ENCODE results near the gene ZNF219. TPM values are rescaled to one million over a fixed set of nuclear protein-coding genes. Genes with fewer than 3 reads are reported as not detected.

ZNF219 gene
- total RNA-seq, 4 donors from 2014 or later = 15.2 to 54.1 (median 38.4) TPM

DNA sequence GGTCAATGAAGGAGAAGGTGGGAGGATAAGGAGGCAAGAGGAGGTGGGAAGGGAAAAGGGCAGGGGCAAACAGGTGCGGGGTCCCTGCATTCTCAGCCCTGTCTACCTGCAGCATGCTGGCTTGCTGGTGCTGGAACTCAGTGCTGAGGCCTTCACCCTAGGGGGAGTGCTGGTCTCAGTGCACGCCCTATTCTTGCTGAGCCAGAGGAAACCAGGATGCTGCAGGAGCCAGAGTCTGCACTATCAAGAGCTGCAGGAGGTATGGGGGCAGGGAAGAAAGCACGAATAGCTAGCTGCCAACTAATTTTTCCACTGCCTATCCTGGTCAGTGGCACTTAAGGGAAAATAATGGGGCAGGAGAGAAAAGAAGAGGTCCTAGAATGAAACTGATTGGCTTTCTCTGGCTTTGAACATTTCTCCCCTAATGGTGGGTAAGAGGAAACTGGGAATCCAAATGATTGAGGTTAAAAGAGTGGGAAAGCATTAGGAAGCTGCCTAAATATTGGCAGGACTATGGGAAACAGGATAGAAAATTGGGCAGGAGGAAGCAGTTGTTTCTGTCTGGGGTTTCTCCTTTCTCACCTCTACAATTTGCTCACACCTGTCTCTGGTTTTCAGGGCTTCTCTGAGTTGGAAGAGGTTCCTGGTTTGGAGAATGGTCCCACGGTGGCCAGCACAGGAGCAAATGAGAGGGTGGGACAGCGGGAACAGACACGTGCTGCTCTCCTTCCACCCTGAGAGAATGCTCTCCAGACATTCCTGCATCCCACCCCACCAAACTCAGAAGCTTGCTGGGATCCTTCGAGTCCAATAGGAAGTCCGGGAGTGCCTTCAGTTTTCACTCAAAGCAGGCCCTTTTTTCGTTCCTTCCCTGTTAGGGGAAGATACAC lies 4.3 kb upstream of the ZNF219 start:
- TF ChIP-seq, protein P1, sequence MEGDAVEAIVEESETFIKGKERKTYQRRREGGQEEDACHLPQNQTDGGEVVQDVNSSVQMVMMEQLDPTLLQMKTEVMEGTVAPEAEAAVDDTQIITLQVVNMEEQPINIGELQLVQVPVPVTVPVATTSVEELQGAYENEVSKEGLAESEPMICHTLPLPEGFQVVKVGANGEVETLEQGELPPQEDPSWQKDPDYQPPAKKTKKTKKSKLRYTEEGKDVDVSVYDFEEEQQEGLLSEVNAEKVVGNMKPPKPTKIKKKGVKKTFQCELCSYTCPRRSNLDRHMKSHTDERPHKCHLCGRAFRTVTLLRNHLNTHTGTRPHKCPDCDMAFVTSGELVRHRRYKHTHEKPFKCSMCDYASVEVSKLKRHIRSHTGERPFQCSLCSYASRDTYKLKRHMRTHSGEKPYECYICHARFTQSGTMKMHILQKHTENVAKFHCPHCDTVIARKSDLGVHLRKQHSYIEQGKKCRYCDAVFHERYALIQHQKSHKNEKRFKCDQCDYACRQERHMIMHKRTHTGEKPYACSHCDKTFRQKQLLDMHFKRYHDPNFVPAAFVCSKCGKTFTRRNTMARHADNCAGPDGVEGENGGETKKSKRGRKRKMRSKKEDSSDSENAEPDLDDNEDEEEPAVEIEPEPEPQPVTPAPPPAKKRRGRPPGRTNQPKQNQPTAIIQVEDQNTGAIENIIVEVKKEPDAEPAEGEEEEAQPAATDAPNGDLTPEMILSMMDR (IDR thresholded peaks at IDR 0.05; ENCODE audit: low read depth) = no peak

DNA sequence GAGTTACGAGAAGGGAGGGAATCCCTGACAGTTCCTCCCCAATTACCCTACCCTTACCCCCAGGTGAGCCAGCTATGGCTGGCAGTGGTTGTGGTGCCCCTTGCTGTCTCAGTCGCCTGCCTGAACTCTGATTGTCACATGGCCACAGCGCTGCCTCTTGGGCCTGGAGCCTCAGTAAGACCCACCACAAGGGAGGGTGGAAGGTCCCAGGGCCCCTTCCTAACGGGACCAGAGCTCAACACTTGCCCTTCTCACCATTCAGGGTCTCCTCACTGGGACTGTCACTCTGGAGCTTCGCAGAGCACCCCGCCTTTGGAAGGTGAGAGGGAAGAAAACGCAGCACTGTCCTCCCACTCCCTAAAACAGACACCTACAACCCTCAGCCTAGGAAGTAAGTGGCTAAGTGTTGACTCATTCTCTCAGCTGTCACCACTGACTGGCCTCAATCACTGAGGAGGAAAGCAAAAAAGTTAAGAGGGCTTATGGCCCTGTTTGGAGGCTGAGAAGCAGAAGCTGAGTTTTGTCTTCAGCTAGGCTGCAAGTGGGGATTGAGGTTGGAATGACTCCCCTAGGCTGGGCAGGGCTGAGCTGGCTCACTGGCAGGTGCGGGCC lies 3.5 kb upstream of the ZNF219 start:
- TF ChIP-seq, protein P1 (IDR thresholded peaks at IDR 0.05; ENCODE audit: low read depth) = no peak

DNA sequence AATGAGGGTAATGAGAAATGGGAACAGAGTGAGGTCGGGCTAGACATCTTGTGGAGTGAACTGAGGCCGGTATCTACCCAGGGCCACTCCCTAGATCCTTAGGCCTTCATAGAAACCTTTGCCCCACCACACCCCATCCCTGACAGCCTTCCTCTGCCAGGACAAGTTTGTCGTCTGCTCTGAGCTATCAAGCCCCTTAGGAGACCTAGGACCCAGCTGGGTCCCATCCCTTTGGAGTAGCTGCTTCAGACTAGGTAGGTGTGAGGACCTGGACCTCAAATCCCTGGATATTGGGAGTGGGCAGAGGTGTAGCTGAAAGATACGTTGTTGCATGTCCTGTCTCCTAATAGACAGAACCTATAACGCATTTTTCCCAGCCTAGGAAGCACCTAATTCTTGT lies 2.5 kb upstream of the ZNF219 start, which contains the start of gene TMEM253:
TSS of gene TMEM253 (plus strand) at position 136 of the 400 bp plus-strand sequence. CDS start 278 bp downstream, outside the sequence.
- TF ChIP-seq, protein P1 (IDR thresholded peaks at IDR 0.05; ENCODE audit: low read depth) = no peak

DNA sequence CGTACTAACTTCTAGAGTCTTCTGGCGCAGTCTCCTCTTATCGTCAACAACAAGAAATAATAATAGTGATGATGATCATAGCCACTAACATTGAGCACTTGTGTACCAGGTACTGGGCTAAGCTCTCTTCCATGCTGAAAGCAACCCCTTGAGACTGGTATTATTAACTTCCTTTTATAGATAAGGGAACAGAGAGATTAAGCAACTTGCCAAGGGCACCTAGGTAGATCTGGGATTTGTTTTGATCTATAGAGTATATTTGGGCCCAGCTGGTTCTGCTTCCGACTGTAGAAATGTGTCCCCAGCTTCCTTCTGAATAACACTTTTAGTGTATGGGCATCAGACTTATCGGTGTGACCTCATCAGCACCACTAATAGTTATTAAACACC lies 1.1 kb upstream of the ZNF219 start:
- TF ChIP-seq, protein P1 (IDR thresholded peaks at IDR 0.05; ENCODE audit: low read depth) = no peak

DNA sequence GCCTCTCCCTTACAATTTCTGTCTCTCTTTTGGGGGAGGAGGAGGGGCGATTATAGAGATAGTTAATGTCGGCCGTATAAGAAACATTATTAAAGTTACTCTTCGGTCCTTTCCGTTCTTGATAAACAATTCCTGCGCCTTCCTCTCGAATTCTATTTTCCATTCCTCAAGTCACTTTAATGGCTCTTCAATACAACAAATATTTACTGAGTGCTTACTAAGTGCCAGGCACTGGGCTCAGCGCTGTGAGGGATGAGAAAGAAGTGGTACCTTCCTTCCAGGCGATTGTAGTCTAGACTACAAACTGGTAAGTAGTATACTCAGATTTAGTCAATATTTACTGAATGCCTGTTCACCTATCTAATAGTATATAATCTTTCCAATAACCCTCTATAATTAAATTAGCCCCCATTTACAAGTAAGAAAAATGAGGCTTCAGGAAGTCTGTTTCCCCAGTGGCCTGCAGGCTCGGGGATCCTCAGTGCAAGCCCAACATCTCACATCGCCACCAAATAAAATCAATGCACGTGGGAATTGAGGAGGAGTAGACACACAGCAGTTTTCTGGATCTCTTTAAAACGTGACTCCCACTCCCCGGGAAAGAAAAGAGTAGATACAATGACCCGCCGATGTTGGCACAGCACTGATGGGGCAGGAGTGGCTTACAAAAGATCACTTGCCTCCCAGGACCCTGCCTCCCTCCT lies 589 bp upstream of the ZNF219 start:
- TF ChIP-seq, protein P1 (IDR thresholded peaks at IDR 0.05; ENCODE audit: low read depth) = no peak

DNA sequence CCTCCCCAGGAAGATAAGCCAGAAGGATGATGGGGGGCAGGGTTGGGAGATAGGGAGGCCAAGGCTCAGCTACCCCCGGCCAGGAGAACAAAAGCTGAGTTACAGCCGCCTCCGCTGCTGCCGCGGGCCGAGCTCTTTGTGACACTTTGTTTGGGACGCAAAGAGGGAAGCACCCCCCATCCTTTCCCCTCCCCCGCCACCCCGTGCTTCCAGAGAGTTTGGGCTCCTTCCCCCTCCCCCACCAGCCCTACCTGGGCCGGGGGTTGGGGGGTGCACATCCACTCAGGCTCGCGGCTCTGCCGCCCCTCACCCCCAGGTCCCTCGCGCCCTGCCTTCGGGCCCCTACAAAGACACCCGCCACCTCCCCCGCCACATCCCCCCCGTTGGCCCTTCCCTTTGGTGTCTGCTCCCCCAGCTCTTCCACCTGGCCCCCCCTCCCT lies 799 bp downstream of the ZNF219 start:
- TF ChIP-seq, protein P1 (IDR thresholded peaks at IDR 0.05; ENCODE audit: low read depth) = no peak

Measured in subcutaneous adipose tissue (tissue), 4 donors.